IPS DF 19.7 (cell line): ENCODE measurements around the gene PRR3.
"Not testable (repeated sequence)": the region's sequence is repeated elsewhere in the genome, so short reads cannot be mapped to it uniquely, and the experiment has no call there.

Source experiments
- DNase-seq: peaks from one replicate; pipeline ENCODE4 v3.0.0-alpha.2; 2013; ENCODE audit warnings: low read depth, low spot score

PRR3 gene, protein sequence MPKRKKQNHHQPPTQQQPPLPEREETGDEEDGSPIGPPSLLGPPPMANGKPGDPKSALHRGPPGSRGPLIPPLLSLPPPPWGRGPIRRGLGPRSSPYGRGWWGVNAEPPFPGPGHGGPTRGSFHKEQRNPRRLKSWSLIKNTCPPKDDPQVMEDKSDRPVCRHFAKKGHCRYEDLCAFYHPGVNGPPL

DNA sequence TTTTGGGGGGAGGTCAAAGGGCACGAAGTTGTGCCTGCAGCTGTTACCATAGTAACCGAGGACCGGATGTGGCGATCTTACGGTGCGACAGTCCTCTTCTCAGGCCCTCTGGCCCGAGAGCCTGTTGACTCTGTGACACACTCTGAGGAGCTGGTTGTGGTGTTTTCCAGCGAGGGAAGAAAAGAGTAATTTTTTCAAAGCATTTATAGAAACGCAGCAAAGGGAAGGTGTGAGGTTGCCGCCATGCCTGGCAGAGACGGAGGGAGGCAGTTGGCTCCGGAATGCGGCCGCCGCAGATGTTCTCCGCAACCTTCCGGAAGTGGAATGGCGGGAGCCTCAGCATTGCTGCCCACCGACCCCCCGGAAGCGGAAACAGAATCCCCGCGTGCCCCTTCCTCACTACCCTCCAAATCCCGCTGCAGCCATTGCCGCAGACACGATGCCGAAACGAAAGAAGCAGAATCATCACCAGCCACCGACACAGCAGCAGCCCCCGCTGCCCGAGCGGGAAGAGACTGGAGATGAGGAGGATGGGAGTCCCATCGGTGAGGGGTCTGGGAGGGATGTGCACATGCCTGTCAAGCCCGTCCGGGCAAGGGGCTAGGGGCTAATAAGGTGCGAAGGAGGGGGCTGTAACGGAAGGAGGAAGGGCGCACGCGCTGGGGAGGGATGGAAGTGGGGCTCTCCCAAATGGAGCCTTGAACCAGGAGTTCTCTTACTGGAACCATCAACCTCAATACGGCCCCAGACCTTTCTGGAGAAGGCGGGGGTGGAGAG lies at the start of gene PRR3:
Gene PRR3, plus strand, starts transcription at position 390 of the 777 bp plus-strand sequence. Its CDS starts 50 bp downstream, at position 440.
- DNase-seq = peak; percentile 85

DNA sequence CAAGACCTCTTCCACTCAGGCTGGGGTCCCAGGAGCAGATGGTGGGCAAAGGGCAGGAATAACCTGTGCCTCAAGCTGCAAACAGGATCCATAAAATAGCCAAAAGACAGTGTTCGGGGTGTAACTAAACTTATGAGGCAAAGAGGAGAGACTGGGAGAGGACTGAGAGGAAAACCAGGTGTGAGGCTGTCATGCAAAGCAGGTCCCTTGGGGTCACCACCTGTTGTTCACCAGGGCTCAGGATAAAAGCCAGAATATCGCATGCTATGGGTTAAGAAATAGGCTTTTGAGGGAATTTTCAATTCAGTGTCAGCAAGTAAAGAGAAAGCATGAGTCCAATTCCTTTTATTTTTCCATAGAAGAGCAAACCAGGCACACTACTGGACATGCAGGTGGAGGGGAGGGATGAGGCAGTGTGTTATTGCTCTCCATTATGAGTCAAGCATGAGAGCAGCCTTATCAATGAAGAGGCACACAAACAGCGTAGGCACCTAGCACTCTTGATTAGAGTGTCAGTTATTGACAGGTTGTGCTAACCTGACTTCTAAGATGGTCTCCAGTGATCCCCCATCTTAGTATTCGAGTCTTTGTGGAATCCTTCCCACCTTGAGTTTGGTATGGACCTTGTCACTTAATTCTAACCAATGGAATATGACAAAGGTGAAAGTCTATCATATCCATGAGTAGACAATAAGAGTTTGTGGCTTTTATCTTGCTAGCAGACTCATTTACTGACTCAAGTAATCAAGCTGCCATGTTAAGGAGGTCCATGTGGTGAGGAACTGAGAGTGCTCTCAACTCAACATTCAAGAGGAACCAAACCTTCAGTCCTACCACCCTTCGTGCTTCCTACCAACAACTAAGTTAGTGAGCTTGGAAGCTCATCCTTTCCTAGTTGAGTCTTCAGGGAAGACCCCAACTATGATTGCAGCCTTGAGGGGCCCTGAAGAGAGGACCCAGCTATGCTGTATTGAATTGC lies 49.0 kb upstream of the PRR3 start:
- no peak for DNase-seq

DNA sequence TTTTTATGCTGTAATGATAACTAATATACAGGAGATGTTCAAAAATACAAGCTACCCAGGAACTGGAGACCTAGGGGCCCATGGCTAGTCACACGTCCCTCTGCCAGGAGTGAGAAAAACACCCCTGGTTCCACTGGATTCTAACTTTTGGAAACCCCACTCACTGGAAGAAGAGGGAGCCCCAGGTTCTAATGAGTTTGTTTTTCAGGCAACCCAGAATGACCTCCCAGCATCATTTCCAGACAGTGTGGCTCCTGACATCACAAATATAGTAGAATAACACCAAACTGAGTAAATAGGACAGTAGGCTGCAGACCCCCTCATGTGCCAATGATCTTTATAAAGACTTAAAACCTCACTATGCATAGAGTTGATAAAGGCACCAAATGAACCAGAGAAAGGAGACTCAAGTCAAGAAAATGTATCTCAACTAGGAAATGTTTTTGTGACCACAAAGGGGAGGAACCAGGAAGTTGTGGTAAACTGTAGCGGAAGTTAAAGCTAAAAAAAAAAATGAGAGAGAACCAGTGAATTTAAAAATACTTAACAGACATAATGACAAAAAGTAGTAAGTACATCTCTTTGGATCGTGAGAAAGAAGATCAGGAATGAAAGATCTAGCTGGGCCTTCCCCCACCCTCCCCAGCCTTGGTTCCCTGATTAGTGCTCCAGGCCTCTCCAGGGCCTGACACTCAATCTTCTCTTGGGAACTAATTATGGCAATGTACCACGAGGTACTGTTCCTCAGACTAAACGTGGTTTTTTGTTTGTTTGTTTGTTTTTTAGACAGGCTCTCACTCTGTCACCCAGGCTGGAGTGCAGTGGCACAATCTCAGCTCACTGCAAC lies 48.0 kb upstream of the PRR3 start:
- DNase-seq = no peak

GRCh38 chr6:30510419-30511168 lies 46.5 kb upstream of the PRR3 start:
- DNase-seq = no peak

DNA sequence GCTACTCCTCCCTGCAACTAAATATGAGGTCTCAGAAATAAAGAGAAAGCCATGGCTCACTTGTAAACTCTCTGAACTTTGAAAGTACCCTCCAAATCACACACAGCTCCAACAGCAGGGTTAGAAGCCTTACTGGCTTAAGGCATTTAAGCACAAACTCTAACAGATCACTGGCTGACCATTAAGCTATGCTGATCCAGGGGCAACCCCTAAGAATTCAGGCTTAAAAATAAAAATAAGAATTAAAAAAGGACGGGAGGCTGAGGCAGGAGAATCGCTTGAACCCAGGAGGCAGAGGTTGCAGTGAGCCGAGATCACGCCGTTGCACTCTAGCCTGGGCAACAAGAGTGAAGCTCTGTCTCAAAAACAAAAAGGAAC lies 45.9 kb upstream of the PRR3 start:
- DNase-seq = no peak

DNA sequence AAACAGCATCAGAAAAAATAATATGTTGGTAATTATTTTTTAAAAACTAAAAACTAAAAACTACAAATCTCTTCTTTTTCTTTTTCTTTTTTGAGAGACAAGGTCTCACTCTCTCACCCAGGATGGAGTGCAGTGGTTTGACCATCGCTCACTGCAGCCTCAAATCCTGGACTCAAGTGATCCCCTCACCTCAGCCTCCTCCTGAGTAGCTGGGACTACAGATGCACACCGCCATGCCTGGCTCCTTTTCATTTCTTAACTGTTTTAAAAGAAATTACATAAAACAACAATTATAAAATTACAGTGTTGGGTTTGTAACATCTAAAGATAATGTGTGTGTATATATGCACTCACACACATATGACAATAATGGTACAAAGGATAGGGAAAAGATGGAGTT lies 43.6 kb upstream of the PRR3 start:
- DNase-seq = no peak

GRCh38 chr6:30515106-30515505 lies 42.0 kb upstream of the PRR3 start:
- DNase-seq = no peak

DNA sequence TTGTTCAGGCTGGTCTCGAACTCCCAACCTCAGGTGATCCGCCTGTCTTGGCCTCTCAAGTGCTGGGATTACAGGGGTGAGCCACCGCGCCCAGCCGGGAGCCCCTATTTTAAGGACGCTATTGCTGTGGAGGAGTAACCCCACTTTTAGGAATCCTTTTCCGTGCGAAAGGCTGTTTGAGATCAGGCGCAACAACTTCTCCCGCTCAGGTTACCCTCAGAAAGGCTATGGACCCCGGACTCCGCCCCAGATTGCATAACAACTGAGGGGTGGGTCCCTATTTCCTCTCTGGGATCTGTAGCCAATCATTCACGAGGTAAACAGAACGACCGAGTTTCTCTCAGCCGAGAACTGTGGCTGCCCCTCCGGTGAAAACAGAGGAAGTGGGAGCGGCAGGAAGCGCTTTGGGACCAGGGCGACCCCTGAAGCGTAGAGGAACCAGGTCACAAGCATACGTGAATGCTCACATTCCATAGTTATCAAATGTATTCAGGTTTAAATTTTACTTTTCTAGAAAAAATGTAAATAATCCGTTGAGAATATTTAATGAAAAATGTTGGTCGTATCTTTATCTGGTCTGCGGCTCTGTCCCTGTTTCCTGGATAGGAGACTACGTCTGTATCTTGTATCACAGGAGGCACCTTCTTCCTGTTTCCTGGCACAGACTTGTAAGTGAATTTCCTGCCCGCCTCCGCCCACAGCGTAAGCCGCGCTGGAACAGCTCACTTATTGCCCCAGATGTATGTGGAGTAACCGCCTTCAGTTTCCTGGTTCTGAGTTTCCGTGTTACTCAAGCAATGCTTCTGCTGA lies 40.9 kb upstream of the PRR3 start:
- DNase-seq = peak; percentile 94

- DNase-seq = not testable (repeated sequence)
These were observed 40.4 kb upstream of the PRR3 start for GRCh38 chr6:30516754-30517076.

DNA sequence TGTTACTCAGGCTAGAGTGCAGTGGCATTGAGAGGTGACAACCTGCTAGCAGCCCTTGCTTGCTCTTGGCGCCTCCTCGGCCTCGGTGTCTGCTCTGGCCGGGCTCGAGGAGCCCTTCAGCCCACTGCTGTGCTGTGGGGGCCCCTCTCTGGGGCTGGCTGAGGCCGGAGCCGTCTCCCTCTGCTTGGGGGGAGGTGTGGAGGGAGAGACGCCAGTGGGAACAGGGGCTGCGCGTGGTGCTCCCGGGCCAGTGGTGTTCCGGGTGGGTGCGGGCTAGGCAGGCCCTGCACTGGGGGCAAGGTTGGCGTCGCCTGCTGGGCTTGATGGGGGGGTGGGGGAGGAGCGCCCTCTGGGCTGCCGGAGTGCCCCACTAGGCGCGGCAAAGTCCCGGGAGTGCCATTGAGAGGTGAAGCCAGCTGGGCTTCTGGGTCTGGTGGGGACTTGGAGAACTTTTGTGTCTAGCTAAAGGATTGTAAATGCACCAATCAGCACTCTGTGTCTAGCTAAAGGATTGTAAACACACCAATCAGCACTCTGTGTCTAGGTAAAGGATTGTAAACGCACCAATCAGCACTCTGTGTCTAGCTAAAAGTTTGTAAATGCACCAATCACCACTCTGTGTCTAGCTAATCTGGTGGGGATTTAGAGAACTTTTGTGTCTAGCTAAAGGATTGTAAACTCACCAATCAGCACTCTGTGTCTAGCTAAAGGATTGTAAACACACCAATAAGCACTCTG lies 39.2 kb upstream of the PRR3 start:
- not testable (repeated sequence) for DNase-seq

DNA sequence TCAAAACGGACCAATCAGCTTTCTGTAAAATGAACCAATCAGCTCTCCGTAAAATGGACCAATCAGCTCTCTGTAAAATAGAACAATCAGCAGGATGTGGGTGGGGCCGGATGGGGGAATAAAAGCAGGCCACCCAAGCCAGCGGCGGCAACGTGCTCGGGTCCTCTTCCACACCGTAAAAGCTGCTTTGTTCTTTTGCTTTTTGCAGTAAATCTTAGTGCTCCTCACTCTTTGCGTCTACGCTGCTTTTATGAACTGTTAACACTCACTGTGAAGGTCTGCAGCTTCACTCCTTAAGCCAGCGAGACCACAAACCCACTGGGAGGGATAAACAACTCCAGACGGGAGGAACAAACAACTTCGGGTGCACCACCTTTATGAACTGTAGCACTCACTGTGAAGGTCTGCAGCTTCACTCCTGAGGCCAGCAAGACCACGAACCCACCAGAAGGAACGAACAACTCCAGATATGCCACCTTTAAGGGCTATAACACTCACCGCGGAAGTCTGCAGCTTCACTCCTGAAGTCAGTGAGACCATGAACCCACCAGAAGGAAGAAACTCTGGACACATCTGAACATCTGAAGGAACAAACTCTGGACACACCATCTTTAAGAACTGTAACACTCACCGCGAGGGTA lies 38.5 kb upstream of the PRR3 start:
- not testable (repeated sequence) for DNase-seq

DNA sequence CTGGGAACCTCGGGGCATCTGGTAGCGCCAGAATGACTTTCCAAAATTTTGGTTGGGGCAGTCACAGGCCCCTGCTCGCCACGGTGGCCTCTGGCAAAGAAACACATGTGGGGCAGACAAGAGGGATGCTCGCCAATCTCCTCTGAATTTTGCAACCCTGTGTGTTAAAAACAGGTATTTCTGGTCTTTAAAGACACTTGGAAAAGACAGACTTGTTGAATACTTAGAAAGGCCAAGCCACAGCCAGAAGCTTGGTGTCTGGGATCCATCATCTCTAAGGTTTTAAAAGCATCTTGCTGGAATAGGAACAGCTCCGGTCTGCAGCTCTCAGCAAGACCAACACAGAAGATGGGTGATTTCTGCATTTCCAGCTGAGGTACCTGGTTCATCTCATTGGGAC lies 36.6 kb upstream of the PRR3 start:
- DNase-seq = no peak

GRCh38 chr6:30521082-30521481 lies 36.0 kb upstream of the PRR3 start:
- not testable (repeated sequence) for DNase-seq

- not testable (repeated sequence) for DNase-seq
These were observed 35.1 kb upstream of the PRR3 start for GRCh38 chr6:30521952-30522351.

- DNase-seq = not testable (repeated sequence)
These were observed 30.7 kb upstream of the PRR3 start for GRCh38 chr6:30526444-30526843.

- DNase-seq = not testable (repeated sequence)
These were observed 27.7 kb upstream of the PRR3 start for GRCh38 chr6:30529349-30529875.

GRCh38 chr6:30530014-30530413 lies 27.1 kb upstream of the PRR3 start:
- DNase-seq = no peak
